Stimulated activated CD4-positive, alpha-beta T cell treated with anti-CD3 and anti-CD28 coated beads, Interleukin-12 subunit alpha, Interleukin-12 subunit beta, amount 100 ng/mL, for 48 hours (primary cell): ENCODE measurements around the gene EVI5.
"Not testable (repeated sequence)": the region's sequence is repeated elsewhere in the genome, so short reads cannot be mapped to it uniquely, and the experiment has no call there.

Experiments used
- DNase-seq, 3 donors: peaks; one replicate each; pipeline ENCODE4 v3.0.0-alpha.2; 2020; ENCODE audit warnings: low read depth in 2 of 3, low spot score in 1 of 3

EVI5 gene

DNA sequence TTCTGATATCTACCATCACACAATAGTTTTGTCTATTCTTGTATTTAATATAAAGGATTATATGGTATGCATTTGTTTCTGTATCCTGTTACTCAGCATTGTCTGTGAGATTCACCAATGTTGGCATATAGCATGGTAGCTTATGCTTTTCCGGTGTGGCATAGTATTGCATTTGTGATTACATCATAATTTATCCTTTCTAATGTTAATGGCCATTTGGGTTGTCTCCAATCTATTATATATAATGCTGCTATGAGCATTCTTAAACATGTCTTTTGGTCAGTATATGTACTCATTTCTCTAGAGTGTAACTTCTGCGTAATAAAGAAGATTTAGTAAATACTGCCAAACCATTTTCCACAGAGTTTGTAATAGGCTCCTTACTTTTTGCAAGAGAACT lies 257.2 kb downstream of the EVI5 start:
- DNase-seq = no peak

DNA sequence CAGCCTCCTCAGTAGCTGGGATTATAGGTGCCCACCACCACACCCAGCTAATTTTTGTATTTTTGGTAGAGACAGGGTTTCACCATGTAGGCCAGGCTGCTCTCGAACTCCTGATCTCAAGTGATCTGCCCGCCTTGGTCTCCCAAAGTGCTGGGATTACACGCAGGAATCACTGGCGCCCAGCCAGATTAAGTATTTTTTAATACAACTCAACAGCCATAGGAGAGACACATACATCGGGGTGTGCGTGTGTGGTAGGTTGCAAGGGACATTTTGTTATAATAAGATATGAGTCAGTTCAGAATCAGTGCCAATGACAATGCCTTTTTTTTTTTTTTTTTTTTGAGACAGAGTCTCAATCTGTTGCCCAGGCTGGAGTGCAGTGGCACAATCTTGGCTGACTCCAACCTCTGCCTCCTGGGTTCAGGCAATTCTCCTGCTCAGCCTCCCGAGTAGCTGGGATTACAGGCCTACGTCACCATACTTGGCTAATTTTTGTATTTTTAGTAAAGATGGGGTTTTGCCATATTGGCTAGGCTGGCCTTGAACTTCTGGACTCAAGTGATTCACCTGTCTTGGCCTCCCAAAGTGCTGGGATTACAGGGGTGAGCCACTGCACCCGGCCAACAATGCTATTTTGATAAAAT lies 259.8 kb downstream of the EVI5 start:
- not testable (repeated sequence) for DNase-seq

- no peak for DNase-seq
Measured at GRCh38 chr1:92519043-92519442, 265.9 kb downstream of the EVI5 start.

DNA sequence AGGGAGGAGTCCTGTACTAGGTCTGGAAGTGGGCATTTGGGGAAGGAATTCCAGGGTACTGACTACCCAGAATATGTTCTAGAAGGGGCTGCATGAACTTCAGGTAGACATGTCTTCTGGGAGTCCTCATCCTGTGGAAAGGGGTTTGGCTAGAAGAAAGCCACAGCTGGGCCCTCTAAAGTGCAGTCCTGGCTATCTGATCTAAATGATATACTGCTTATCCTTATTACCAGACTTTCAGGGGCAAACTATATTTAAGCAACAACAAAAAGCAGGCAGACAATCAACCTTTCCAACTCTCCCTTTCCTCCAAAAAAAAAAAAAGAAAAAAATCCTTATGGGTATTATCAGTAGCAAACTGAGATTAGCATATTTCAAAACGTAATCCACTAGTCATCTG lies 268.3 kb downstream of the EVI5 start:
- DNase-seq = no peak

DNA sequence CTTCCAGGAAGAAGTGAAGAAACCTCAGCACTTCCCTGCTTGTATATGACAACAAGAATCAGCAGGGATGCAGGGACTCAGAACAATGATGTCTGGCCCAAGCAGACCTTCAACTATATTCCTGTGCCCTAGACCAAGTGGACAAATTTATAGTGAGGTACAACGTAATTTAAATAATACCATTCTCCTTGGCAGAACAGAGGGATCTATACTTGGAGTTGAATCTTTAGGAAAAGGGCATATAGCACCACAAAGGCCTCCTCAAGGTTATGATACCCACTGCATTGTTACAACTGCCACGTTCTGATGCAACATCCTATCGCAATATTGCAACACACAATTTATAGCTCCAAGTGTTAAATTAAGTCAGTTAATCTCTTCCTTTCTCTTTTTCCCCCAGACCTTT lies 269.1 kb downstream of the EVI5 start:
- DNase-seq = no peak

GRCh38 chr1:92511541-92511940 lies 273.4 kb downstream of the EVI5 start:
- no peak for DNase-seq

GRCh38 chr1:92509619-92510018 lies 275.3 kb downstream of the EVI5 start:
- no peak for DNase-seq

DNA sequence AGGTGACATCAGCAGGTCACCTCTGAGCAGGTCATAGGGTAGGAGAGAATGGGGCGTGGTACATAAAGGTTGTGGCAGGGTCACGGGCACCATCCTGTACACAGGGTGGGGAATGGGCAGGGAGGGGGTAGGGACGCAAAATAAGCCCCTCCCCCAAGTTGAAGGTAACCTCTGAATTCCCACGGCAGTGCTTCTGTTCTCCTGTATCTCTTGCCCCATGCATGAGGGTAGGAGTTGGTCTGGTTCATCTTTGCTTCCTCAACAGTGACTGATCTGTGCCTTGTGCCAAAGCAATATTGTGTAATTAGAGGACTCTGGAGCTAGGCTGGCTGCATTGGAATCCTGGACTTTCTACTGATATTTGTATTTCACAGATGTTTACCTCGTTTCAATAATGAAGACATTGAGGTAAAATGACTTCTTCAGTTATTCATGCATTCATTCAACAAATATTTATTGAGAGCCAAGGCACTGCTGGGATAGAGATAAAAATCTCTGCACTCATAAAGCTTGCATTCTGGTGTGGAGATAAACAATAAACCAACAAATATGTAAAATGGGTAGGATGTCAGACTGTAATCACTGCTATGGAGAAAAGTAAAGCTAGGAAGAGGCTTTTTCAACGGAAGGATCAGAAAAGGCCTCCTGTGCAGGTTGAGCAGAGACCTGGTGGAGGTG lies 279.8 kb downstream of the EVI5 start:
- no peak for DNase-seq

GRCh38 chr1:92504291-92505014 lies 280.5 kb downstream of the EVI5 start:
- no peak for DNase-seq

GRCh38 chr1:92503926-92504285 lies 281.0 kb downstream of the EVI5 start:
- DNase-seq = no peak

DNA sequence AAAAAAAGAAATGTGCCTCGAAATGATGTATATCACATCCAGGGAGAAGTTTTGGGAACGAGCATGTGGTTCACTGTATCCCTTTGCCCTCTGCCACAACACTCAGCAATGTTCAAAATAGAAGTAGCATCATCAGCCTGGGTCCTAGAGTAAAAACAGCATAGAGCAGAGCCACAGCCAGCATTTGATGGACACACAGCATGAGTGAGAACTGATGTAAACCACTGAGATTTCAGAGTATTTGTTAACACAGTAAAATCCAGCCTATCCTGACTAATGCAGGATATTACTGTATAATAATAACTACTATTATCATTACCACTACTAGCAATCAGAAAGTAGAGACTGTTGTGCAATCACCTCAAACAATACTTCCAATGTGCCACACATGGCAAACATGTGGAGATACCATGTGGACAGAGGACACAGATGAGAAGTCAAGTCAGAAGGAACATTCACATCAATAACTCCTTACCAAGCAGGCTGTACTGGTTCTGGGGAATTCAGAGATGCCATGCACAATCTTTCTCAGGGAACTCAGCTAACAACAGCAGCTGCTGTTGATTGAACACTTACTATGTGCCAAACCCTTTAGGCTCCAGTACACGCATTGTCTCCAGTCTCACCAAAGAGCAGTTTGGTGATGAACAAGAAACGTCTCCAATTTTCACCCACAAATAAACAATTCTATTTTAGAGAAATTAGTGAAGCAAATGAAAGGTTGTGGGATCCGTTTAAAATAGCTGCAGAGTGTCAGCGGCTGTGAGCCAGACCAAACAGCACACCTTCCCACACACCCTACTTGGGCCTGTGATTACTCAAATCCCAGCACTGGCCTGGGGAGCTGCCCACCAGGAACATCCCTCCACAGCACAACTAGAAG lies 281.6 kb downstream of the EVI5 start:
- no peak for DNase-seq

- DNase-seq = no peak
Measured at GRCh38 chr1:92502247-92502646, 282.7 kb downstream of the EVI5 start.

GRCh38 chr1:92500552-92500951 lies 284.4 kb downstream of the EVI5 start:
- DNase-seq = no peak

- DNase-seq = no peak
Measured at GRCh38 chr1:92495392-92496063, 289.4 kb downstream of the EVI5 start.

GRCh38 chr1:92494485-92495141 lies 290.3 kb downstream of the EVI5 start:
- no peak for DNase-seq

DNA sequence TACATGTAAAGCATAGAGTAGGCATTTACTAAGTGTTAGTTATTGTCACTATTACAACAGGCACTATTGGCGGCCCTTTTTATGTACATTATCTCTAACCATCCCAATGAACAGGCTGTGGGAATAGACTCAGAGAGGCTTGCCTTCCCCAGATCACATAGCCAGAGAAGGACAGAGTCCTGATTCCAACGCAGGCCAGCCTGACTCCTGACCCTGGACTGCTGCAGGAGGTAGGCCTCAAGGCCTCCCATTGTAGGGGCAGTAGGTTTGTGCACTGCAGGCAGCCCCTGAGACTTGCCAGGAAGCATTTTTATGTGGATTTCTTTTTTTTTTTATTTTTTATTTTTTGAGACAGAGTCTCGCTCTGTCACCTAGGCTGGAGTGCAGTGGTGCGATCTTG lies 291.8 kb downstream of the EVI5 start:
- DNase-seq = no peak

DNA sequence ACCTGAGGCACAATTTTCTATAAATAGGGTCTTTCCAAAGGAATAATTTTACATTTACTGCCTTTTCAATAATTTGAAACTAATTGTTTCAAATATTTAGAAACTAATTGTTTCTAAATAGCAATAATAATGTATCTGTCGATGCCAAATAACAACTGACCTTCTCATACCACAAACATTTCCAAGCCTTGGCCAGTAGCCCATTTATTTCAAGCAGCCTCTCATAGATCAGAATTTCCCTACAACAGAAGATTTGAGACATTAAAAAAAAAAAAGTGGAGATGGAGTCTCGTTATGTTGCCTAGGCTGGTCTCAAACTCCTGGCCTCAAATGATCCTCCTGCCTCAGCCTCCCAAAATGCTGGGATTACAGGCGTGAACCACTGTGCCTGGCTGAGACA lies 296.1 kb downstream of the EVI5 start:
- DNase-seq = no peak

GRCh38 chr1:92488416-92488815 lies 296.5 kb downstream of the EVI5 start:
- no peak for DNase-seq

DNA sequence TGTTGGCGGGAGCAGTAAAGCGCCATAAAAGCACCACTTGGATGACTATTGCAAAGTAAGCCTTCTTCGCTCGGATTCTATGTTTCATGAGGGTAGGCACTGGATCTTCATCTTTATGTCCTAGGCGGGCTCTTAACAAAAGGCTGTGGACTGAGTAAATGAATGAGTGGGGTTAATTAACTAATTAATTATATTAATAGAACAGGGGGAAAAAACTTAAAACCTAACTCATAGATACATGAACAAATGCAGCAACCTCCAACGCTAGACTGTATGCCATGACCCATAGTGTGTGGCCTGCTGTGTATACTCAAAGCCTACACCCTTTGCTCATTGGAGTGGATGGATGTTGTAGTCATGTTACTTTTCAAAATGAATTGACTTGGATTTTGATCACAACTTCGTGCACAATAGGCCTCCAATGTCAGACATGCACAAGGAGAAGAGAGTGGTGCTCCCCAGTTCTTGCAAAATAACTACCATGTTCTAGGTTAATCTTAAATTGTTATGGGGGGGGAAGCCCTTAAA lies 297.8 kb downstream of the EVI5 start:
- no peak for DNase-seq
